Small intestine (tissue), 7 donors: Measurements from ENCODE around the gene F3. TPM values are rescaled to one million over a fixed set of nuclear protein-coding genes. Genes with fewer than 3 reads are reported as not detected.
A peak's percentile ranks its signal among the peaks of the same experiment; 100 is the strongest.

ENCODE experiments used
- DNase-seq, 2 donors: peaks; one replicate each; pipeline versions ENCODE4 v3.0.0 to v3.0.0-alpha.2; 2013
- FAIRE-seq: peaks from 2 replicates; lab custom pipeline; 2012; peaks lifted over from hg19 to GRCh38; lab: Jason Lieb, UNC
- H3K27ac ChIP-seq, 3 donors: one replicate each; pipeline ENCODE4 v1.5.1; 2013; ENCODE audit warnings: low read length in 2 of 3, mild to moderate bottlenecking in 2 of 3, control low read depth in 1 of 3, inconsistent platforms in 1 of 3, low read depth in 1 of 3, moderate library complexity in 1 of 3
- H3K27me3 ChIP-seq, 3 donors: one replicate each; pipeline ENCODE4 v1.6.1; 2013; ENCODE audit warnings: low read length in 3 of 3, inconsistent platforms in 1 of 3; ENCODE audit not compliant: control insufficient read depth in 3 of 3, insufficient read depth in 3 of 3
- H3K36me3 ChIP-seq, 3 donors: one replicate each; pipeline ENCODE4 v1.6.1; 2013; ENCODE audit warnings: low read length in 3 of 3, inconsistent platforms in 1 of 3, low read depth in 1 of 3, mild to moderate bottlenecking in 1 of 3, moderate library complexity in 1 of 3; ENCODE audit not compliant: control insufficient read depth in 3 of 3, insufficient read depth in 2 of 3
- H3K4me1 ChIP-seq, 3 donors: one replicate each; pipeline ENCODE4 v1.6.1; 2013; ENCODE audit warnings: low read length in 2 of 3, inconsistent platforms in 1 of 3, low read depth in 1 of 3, mild to moderate bottlenecking in 1 of 3, moderate library complexity in 1 of 3; ENCODE audit not compliant: control insufficient read depth in 3 of 3, insufficient read depth in 2 of 3
- H3K4me3 ChIP-seq, 3 donors: one replicate each; pipeline ENCODE4 v1.5.1; 2013; ENCODE audit warnings: low read length in 3 of 3, control low read depth in 1 of 3, inconsistent platforms in 1 of 3, low read depth in 1 of 3, mild to moderate bottlenecking in 1 of 3, moderate library complexity in 1 of 3
- H3K9me3 ChIP-seq, 2 donors: one replicate each; pipeline ENCODE4 v1.6.1; 2013; ENCODE audit warnings: low read depth in 1 of 2, low read length in 1 of 2; ENCODE audit not compliant: control insufficient read depth in 2 of 2, insufficient read depth in 1 of 2
- WGBS, 3 donors: extraction: QIAGEN DNeasy Blood & Tissue Kit; methylation state at CpG; one replicate each; pipeline ENCODE4 v1.1.7; 2013; 5-methylcytosine and 5-hydroxymethylcytosine counted together
- polyA plus RNA-seq, 4 donors: library from polyadenylated mRNA; stranded (reverse) in 3 of 4; unstranded in 1 of 4; fragments of 200-250 nt in 3 of 4; fragments of 120-200 nt in 1 of 4; gene quantifications; one replicate each; pipeline versions ENCODE4 v1.2.1 to v1.2.3, GENCODE V29; 2013
- donor health status: healthy with polysubstance abuse.
- donor health status: control.
- donor health status: control.
- donor health status: Bipolar disorder and iron deficiency.
- donor health status: healthy.

The F3 gene
- polyA plus RNA-seq, 4 donors = 11.0 to 55.4 (median 18.6) TPM

DNA sequence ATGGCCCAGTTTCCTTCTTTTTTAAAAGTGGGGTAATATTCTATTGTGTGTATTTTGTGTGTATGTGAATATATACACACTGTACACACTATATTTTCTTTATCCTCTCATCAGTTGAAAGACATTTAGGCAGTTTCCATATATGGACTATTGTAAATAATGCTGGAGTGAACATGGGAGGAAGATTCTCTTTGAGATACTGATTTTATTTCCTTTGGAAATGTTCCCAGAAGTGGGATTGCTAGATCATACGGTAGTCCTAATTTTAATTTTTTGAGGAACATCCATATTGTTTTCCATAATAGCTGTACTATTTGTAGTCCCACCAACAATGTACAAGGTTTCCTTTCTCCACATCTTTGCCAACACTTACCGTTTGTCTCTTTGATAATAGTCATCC, 51.0 kb downstream of the F3 start:
- no peaks in the 10 kb centered on the region for H3K9me3 ChIP-seq
- no peak overlapping the region for H3K4me3 ChIP-seq
- H3K27ac ChIP-seq = no peak overlapping the region
- FAIRE-seq (no peak), DNase-seq (no peak)
- H3K36me3 ChIP-seq = peaks cover 0 to 7% (median 4%) of the 10 kb centered on the region in 3 donors
- no peaks in the 10 kb centered on the region for H3K4me1 ChIP-seq
- no peaks in the 10 kb centered on the region for H3K27me3 ChIP-seq
- WGBS, 3 donors = 70 to 87% (median 78%) methylated on average over 2 of the region's 2 CpGs

DNA sequence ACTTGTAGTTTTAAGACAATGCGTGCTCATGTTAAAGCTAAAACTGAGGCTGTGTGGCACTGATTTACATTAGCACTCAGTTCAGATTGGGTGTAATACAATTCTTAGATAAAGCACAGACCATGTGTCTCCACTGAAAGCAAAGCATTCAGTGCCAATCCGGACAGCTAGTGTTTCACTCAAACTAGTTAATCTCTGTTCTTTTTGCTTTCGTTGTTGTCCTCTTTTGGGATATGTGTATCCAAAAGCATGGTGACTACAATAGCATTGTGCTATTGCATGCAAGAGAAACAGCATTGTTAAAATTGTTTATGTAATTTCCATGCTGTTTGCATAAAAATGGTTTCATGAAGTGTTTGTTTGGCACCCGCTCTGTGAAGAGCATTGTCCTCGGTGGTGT, 54.6 kb downstream of the F3 start:
- no peak for FAIRE-seq

DNA sequence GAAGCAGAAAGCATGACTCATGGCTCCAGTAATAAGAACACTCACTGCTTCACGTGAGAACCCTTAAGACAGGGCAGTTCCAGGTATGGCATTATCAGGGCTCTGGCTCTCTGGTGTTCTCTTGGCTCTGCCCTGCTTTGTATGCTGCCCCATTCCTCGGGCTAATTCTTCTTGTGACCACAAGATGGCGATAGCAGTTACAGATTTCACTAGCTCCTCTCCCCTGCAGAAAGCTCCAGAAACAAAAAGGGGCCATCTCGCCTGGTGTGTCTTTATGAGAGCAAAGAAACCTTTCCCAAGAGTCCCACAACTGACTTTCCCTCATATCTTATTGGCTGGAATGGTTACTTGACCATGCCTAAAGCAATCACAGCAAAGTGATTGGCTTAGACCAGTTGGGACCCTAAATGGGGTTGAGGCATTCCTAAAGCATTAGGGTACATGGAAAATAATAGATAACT, 60.1 kb downstream of the F3 start:
- Histone ChIP-seq H3K4me3 (no peak overlapping the region), H3K27me3 (no peaks in the 10 kb centered on the region), H3K27ac (peak overlapping the region in 1 of 3 donors; percentile 8), H3K4me1 (peaks cover 0 to 9% (median 0%) of the 10 kb centered on the region in 3 donors), H3K36me3 (peaks cover 2 to 13% (median 4%) of the 10 kb centered on the region in 3 donors), H3K9me3 (no peaks in the 10 kb centered on the region)
- no peak for FAIRE-seq
- 5 to 16% (median 13%) methylated on average over 4 of the region's 4 CpGs for WGBS, 3 donors
- DNase-seq = peak; percentile 79 to 86

More for the DNA sequence above, 54.6 kb downstream of the F3 start:
- H3K36me3 ChIP-seq = peaks cover 0 to 5% (median 3%) of the 10 kb centered on the region in 3 donors
- H3K27ac ChIP-seq = no peak overlapping the region
- WGBS, 3 donors = 88 to 92% (median 90%) methylated on average over 5 of the region's 5 CpGs
- no peak for DNase-seq
- H3K27me3 ChIP-seq = no peaks in the 10 kb centered on the region
- no peaks in the 10 kb centered on the region for H3K9me3 ChIP-seq
- H3K4me3 ChIP-seq = no peak overlapping the region
- H3K4me1 ChIP-seq = no peaks in the 10 kb centered on the region

DNA sequence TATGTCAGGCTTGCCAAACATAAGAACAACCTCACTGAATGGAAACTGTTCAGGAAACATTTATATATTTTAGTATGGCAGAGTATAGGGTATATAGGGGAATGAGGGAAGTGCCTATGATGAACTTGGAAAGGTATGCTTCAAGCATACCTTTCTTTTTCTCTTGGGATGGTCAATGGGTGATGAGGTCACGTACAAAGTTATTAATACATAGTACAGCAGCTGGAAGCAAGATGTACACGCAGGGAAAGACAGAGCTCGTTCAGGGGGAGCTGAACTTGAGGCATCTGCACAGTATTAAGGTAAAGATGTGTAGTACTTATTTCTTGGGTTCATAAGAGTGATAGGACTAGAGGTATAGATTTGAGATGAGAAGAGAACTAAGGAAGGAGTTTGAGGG, 61.9 kb downstream of the F3 start:
- WGBS, 3 donors = 85 to 94% (median 90%) methylated on average over 3 of the region's 3 CpGs
- Histone ChIP-seq H3K4me1 (peaks cover 0 to 9% (median 0%) of the 10 kb centered on the region in 3 donors), H3K9me3 (no peaks in the 10 kb centered on the region), H3K36me3 (peaks cover 4 to 10% (median 4%) of the 10 kb centered on the region in 3 donors), H3K4me3 (no peak overlapping the region), H3K27ac (no peak overlapping the region), H3K27me3 (no peaks in the 10 kb centered on the region)
- DNase-seq = no peak
- no peak for FAIRE-seq

Other genes starting within 250 kb of the F3 start
- gene ABCD3, start 123.4 kb downstream of the F3 start, polyA plus RNA-seq = 10 to 100 TPM; 31.3 to 58.6 (median 38.2) TPM